ENCODE data around the gene SPTBN5.

Gene SPTBN5

DNA sequence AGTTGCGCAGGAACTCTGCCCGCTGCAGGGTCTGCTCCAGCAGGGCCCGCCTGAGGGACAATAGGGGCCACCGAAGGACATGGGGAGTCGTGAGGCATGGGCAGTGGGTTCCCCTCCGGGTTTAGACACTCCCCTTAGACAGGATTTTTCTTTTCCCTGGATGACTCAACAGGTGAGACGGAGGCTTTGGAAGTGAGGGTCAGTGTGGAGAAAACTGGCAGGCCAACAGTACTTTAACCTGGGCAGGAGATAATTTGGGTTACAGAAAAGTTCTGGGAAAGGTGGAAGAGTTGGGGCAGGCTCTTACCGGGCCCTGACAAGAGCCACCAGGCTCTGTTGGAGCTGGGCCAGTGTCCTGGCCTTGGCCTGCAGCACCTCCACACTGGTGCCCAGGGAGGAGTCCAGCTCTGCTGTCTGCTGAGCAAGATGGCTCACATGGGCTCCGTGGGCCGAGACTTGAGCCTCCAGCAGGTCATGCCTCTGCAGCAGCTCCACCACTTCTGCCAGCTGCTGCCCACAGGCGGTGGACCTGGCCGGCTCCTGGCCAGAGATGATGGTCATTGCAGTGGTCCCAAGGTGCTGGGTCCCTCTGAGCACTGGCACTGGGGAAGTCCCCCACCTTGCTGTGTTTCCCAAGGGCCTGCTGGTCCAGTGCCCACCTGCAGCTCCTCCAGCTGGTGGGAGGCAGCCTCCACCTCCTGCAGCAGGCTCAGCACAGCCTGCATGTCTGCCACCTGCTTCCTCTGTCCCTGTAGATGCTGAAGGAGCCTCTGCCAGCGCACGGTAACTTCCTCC, 11.0 kb downstream of the SPTBN5 start:
- TF ChIP-seq ZFX (IDR thresholded peaks at IDR 0.05; ENCODE audit: borderline replicate concordance), result no peak
- TF ChIP-seq, protein P1, sequence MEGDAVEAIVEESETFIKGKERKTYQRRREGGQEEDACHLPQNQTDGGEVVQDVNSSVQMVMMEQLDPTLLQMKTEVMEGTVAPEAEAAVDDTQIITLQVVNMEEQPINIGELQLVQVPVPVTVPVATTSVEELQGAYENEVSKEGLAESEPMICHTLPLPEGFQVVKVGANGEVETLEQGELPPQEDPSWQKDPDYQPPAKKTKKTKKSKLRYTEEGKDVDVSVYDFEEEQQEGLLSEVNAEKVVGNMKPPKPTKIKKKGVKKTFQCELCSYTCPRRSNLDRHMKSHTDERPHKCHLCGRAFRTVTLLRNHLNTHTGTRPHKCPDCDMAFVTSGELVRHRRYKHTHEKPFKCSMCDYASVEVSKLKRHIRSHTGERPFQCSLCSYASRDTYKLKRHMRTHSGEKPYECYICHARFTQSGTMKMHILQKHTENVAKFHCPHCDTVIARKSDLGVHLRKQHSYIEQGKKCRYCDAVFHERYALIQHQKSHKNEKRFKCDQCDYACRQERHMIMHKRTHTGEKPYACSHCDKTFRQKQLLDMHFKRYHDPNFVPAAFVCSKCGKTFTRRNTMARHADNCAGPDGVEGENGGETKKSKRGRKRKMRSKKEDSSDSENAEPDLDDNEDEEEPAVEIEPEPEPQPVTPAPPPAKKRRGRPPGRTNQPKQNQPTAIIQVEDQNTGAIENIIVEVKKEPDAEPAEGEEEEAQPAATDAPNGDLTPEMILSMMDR (IDR thresholded peaks at IDR 0.05), result no peak
- H3K27ac ChIP-seq, result no peak overlapping the region

DNA sequence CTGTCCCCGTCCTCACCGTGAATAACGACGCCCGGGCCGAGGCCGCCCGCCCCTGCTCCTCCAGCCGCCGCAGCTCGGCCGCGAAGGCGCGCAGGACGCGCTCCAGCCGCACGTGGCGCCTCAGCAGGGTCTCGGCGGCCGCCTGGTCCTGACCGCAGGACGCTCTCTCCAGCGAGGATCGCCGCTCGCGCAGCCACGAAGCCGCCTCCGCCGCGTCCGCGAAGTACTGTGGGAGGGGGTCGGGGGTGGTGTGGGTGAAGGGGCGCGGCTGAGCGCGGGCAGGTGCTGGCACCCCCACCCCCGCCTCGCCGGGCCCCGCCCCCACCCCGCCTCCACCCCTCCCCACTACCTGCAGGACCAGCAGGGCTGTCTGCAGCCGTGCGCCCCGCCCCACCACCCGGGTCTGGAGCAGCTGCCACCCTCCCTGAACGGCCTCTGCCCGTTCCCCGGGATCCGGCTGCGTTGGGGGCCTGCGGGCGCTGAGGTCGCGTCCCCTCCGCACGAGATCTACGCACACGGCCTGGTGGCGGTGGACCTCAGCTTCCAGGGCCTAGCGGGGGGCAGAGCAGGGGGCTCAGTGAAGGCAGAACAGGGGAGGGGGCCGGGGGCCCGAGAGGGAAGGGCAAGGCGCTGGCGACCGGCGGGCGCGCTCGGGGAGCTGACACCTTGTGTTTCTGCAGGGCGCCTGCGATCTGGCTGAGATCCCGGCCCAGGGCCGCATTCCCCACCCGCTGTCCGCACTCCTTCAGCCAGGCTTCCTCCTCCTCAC, 11.7 kb downstream of the SPTBN5 start:
- no peak overlapping the region for H3K27ac ChIP-seq
- TF ChIP-seq ZFX (IDR thresholded peaks at IDR 0.05; ENCODE audit: borderline replicate concordance), result no peak
- TF ChIP-seq, protein P1 (IDR thresholded peaks at IDR 0.05), result no peak

DNA sequence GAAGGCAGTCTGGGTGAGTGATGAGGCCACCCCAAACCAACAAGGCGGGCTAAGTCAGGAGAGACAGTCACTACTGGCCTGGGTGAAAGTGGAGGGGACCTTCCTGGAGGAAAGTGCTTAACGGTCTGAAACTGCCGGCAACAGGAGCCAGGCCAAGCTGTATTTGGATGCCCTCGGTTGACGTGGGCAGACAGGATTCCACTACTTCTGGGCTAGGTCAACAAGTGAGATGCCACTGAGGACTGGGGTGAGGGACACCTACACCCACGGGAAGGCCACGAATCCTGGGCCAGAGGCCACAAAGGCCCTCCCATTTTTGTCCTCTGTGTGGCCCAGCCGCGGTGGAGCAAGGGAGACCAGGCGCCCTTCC, 12.3 kb downstream of the SPTBN5 start:
- TF ChIP-seq ZFX (IDR thresholded peaks at IDR 0.05; ENCODE audit: borderline replicate concordance), result no peak
- TF ChIP-seq, protein P1 (IDR thresholded peaks at IDR 0.05), result no peak
- H3K27ac ChIP-seq, result no peak overlapping the region

DNA sequence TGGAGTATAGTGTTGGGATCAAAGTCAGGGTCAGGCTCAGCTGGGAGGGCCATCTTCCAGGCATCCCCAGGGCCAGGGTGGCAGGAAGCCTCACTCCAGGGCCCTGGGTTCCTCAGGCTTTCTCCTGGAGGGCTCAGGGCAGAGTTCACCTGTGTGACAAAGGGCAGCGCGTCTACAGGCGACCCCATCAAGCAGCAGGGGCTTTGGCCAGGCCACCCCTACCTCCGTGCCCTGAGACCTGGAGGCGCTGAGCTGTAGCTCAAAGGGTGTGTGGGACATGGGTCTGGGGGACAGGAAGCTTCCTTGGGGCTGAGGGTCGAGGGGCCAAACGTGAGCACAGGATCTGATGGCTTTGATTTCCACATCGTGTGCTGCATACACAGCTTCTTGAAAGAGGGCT, 12.8 kb downstream of the SPTBN5 start:
- no peak overlapping the region for H3K27ac ChIP-seq
- TF ChIP-seq, protein P1 (IDR thresholded peaks at IDR 0.05), result no peak
- TF ChIP-seq ZFX (IDR thresholded peaks at IDR 0.05; ENCODE audit: borderline replicate concordance), result no peak

DNA sequence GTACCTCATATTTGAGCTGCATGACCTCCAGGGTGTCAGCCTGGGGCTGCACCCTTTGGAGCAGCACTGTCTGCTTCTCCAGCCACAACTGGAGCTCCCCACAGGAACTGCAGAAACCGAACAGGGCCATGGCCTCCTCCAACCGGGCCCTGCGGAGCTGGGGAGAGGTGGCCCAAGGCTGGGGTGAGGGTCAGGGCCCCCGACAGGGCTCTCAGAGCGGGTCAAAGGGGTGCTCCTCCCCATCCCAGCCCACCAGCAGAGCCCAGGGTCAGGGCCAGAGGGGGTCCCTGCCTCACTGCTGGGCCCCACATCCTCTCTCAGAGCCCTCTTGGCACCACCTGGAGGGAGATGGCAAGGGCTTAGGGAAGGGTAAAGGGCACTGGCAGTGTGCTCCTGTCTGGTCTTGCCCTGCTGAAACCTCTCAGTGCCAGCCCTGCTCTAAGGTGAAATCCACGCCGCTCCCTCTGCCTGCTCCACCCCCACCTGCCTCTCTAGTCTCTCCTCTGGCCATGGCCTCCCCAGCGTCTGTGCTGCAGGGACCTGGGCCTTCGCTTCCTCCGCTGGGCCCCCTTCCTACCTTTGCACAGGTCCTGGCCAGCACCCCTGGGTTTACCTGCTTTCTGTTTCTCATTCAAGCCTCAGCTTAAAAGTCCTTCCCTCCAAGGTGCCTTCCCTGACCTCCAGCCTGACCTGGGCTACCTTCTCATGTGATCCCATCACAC, 13.5 kb downstream of the SPTBN5 start:
- no peak overlapping the region for H3K27ac ChIP-seq
- TF ChIP-seq, protein P1 (IDR thresholded peaks at IDR 0.05), result no peak
- TF ChIP-seq ZFX (IDR thresholded peaks at IDR 0.05; ENCODE audit: borderline replicate concordance), result no peak

DNA sequence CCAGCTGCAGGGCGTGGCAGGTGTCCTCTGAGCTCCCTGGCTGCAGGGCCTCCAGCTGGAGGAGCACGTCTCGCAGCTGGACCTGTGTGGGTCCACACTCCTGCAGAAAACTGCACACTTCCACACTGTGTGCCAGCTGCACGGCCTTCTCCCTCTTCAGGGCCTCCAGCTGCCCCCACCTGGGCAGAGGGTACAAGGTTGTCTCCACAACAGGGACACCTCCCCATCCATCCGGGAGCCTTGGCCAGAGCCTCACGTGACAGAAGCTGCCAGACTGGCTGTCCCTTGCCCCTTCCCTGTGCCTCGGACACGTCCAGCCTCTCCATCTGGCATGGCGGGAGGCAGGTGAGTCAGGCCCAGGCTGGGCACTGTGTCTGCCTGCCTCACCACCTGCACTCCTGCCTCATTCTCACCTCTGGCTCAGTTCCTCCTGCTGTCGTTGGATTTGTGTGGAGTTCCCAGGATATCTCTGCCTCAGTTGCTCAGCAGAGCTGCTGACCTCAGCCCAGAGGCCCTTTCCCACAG, 14.5 kb downstream of the SPTBN5 start:
- no peak overlapping the region for H3K27ac ChIP-seq
- TF ChIP-seq, protein P1 (IDR thresholded peaks at IDR 0.05), result no peak
- no peak for TF ChIP-seq ZFX (IDR thresholded peaks at IDR 0.05; ENCODE audit: borderline replicate concordance)
